G401.6 (cell line): ENCODE data around the gene CFAP298.
"Not testable (repeated sequence)": the region's sequence is repeated elsewhere in the genome, so short reads cannot be mapped to it uniquely, and the experiment has no call there.

ENCODE experiments used
- FAIRE-seq: peaks from 2 replicates; lab custom pipeline; 2012; peaks lifted over from hg19 to GRCh38; lab: Jason Lieb, UNC

The CFAP298 gene

DNA sequence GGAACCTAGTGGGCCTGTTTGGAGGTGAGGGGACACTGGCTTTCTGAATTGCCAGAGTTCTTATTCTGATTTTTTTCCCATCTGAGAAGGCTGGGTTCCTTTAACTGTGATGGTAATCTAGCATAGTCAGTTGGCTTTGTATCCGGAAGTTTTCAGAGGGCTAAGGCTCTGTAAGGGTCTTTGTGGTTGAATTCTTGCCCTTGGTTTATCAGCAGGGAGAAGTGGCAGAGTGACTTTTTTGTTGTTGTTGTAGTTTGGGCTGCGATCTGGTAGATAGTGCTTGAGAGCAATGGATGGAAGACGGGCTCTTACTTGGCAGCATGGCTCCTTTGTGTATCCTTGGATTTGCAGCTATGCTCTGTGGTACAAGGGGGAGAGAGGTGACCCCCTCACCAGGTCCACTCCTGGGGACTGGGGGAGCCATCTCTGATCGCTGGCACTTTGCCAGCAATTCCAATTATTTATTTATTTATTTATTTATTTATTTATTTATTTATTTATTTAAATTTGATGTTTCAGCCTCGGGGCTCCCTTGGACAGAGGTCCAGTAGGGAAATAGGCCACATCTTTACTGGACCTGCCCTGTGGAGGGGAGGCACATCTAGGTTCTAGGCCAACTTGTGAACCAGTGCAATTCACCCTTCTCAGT is 45.3 kb downstream of the CFAP298 start:
- FAIRE-seq: no peak

GRCh38 chr21:32565856-32566465 is 46.2 kb downstream of the CFAP298 start:
- no peak for FAIRE-seq

GRCh38 chr21:32562915-32563314 is 49.3 kb downstream of the CFAP298 start:
- no peak for FAIRE-seq

DNA sequence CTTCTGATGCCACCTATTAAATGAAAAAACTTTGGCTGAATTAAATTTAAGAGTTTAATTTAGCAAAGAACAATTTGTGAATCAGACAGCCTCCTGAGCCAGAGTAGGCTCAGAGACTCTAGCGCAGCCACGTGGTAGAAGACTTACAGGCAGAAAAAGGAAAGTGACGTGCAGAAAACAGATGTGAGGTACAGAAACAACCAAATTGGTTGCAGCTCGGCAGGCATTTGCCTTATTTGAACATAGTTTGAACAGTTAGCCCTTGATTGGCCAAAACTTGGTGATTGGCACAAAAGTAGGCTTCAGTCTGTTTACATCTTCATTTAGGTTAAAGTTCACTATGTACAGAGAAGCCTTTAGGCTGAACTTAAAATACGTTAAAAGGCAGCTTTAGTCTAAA is 49.8 kb downstream of the CFAP298 start:
- no peak for FAIRE-seq

DNA sequence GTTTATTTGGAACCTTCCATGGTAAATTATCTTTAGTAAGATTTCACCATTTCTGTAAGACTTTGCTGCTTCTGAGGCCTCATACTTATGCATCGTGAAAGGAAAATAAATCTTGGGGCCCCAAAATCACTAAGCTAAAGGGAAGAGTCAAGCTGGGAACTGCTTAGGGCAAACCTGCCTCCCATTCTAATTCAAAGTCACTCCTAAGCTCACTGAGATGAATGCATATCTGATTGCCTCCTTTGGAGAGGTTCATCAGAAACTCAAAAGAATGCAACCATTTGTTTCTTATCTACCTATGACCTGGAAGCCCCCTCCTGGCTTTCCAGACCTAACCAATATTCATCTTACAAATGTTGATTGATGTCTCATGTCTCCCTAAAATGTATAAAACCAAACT is 50.7 kb downstream of the CFAP298 start:
- not testable (repeated sequence) for FAIRE-seq

DNA sequence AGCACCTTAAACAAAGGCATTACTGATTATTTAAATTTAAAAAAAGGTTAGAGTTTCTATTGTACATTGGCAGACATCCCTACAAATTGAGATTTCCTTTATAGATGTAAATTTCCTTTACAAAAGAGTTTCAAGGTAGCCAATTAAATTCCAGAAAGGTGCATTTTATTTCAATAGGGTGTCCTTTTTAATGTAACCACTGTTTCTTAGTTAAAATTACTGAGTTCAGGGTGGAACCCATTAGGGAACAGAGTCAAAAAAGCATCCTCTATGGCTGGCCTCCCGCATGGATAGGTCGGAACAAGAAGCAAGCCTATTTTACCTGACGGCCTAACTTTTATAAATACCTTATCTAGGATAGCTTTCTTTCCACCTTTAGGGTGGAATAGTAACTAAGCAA is 51.3 kb downstream of the CFAP298 start:
- no peak for FAIRE-seq

DNA sequence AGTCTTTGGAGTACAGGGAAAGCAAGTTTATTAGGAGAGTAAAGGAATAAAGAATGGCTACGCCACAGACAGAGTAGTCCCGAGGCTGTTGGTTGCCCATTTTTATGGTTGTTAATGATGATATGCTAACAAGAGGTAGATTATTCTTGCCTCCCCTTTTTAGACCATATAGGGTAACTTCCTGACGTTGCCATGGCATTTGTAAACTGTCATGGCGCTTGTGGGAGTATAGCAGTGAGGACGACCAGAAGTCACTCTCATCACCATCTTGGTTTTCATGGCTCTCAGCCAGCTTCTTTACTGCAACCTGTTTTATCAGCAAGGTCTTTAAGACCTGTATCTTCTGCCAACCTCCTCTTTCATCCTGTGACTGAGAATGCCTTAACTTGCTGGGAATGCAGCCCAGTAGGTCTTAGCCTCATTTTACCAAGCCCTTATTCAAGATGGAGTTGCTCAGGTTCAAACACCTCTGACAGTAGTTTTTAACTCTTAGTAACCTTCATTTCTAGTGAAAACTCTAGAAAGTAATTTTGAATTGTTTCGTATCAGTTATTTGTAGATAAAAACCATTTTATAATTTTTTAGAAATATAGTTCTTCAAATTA is 53.1 kb downstream of the CFAP298 start:
- peak; percentile 93 for FAIRE-seq

GRCh38 chr21:32558106-32558505 is 54.1 kb downstream of the CFAP298 start:
- no peak for FAIRE-seq

DNA sequence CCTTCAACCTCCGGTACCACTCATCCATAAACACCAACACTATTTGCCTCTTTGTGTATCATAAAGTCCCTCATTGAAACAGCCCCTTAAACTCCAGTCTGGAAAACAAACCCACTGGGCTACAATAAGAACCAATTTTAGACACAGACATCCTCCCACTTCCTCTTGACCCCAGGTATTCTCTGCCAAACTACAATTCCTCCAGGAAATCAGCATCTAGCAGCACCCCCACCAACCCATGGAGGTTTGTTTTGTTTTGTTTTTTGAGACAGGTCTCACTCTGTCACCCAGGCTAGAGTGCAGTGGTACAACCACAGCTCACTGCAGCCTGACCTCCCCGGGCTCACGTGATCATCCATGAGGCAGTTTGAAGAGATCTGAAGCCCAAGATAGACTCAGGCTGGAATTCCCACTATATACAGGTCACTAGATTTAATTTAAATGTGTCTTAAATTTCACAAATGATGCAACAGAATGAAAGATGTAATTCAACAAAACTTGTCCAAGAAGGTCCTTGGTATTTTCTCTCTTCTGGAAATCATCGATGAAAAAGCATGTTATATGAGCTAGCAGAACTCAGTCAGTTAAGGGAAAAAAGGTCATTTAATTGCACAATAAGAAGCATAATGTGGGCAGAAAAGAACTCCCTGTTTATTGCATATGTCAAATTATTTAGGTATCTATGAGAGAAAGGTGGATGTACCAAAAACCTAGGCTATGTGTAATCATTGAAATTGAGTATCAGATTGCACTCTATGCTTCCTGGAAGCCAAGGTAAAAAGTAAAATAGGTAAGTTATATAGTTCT is 57.1 kb downstream of the CFAP298 start:
- FAIRE-seq: no peak

DNA sequence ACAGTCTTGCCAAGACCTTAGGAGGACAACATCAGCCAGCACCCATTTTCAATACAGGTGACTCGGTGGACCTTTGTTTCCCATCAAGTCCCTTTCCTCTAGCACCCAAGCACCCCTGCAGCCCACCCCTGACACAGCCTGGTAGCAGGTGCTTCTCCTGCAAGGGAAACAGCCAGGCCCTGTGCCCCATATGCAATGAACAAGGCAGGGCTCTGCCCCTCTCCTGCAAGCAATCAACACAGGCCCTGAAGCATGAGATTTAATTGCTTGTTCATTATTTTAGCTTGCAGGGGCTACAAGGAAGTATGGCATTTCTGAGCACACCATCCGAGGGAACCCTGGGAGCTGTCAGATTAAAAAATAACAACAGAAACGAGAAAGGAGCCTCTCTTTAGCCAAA is 62.3 kb downstream of the CFAP298 start:
- no peak for FAIRE-seq

DNA sequence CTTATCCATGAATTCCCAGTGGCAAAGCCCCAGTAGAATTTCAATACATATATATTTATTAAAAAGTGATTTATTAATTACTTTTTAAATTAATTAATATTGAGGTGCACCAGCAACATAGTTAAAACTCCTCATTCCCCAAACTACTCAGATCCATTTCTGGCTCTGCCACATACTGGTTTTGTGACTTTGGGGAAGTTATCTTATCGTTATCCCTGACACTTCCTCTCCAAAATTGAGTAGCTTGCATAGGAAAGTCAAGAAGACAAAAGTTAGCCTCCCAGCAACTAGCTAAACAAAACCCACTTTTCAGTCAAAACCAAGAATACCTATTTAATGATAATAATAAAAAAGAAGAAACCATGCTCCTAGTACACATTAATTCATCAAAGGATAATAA is 62.7 kb downstream of the CFAP298 start:
- no peak for FAIRE-seq
